ENCODE results near the gene MEX3B.

MEX3B gene

GRCh38 chr15:82086243-82086995 lies 40.6 kb upstream of the MEX3B start:
- Histone ChIP-seq H3K9me3 (ENCODE audit: control insufficient read depth, insufficient read depth, low read depth, low read length) (no peaks in the 10 kb centered on the region), H3K27ac (ENCODE audit: extremely low read depth, low read depth, low read length) (no peak overlapping the region), H3K36me3 (ENCODE audit: control insufficient read depth in 2 of 2, insufficient read depth in 1 of 2, low read length in 2 of 2) (no peaks in the 10 kb centered on the region), H3K4me3 (ENCODE audit: low read depth, low read length) (no peak overlapping the region), H3K4me1 (ENCODE audit: control insufficient read depth, insufficient read depth, low read length) (peaks cover 7% of the 10 kb centered on the region; the same call in 1 of the 2 replicates)
- ChIA-PET CTCF (interaction anchor here (0.6 to 2.1 kb wide), 3 partner anchors 22 to 487 kb away, joined by 3 to 4 read pairs (median 4); no protein-coding TSS in a partner anchor), POLR2A (no interaction called here)
- TF ChIP-seq ZBTB49 (tag by site-specific recombination; IDR thresholded peaks at IDR 0.05; ENCODE audit: low read depth) = no peak
- TF ChIP-seq ZNF335 (tag by site-specific recombination; conservative IDR thresholded peaks at IDR 0.05) = no peak
- TF ChIP-seq ZNF16 (tag by site-specific recombination; IDR thresholded peaks at IDR 0.05; ENCODE audit: low read depth) = no peak
- TF ChIP-seq, protein P1, sequence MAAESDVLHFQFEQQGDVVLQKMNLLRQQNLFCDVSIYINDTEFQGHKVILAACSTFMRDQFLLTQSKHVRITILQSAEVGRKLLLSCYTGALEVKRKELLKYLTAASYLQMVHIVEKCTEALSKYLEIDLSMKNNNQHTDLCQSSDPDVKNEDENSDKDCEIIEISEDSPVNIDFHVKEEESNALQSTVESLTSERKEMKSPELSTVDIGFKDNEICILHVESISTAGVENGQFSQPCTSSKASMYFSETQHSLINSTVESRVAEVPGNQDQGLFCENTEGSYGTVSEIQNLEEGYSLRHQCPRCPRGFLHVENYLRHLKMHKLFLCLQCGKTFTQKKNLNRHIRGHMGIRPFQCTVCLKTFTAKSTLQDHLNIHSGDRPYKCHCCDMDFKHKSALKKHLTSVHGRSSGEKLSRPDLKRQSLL (tag by site-specific recombination; IDR thresholded peaks at IDR 0.05) = no peak
- TF ChIP-seq ZNF221 (tag by site-specific recombination; IDR thresholded peaks at IDR 0.05; ENCODE audit: borderline replicate concordance) = no peak
- no peak for TF ChIP-seq ZNF596 (tag by site-specific recombination; IDR thresholded peaks at IDR 0.05)
- TF ChIP-seq ZNF621 (tag by site-specific recombination; IDR thresholded peaks at IDR 0.05) = no peak
- no peak for TF ChIP-seq MEIS1 (CRISPR knock-in tag; IDR thresholded peaks at IDR 0.05; ENCODE audit: borderline replicate concordance)
- TF ChIP-seq, protein P2, sequence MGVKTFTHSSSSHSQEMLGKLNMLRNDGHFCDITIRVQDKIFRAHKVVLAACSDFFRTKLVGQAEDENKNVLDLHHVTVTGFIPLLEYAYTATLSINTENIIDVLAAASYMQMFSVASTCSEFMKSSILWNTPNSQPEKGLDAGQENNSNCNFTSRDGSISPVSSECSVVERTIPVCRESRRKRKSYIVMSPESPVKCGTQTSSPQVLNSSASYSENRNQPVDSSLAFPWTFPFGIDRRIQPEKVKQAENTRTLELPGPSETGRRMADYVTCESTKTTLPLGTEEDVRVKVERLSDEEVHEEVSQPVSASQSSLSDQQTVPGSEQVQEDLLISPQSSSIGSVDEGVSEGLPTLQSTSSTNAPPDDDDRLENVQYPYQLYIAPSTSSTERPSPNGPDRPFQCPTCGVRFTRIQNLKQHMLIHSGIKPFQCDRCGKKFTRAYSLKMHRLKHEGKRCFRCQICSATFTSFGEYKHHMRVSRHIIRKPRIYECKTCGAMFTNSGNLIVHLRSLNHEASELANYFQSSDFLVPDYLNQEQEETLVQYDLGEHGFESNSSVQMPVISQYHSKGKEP (tag by site-specific recombination; IDR thresholded peaks at IDR 0.05) = no peak
- TF ChIP-seq ZNF610 (tag by site-specific recombination; IDR thresholded peaks at IDR 0.05; ENCODE audit: borderline replicate concordance) = no peak
- no peak for TF ChIP-seq ZNF114 (tag by site-specific recombination; IDR thresholded peaks at IDR 0.05)
- no peak for TF ChIP-seq SCRT1 (tag by site-specific recombination; IDR thresholded peaks at IDR 0.05; ENCODE audit: borderline replicate concordance)
- TF ChIP-seq, protein P3, sequence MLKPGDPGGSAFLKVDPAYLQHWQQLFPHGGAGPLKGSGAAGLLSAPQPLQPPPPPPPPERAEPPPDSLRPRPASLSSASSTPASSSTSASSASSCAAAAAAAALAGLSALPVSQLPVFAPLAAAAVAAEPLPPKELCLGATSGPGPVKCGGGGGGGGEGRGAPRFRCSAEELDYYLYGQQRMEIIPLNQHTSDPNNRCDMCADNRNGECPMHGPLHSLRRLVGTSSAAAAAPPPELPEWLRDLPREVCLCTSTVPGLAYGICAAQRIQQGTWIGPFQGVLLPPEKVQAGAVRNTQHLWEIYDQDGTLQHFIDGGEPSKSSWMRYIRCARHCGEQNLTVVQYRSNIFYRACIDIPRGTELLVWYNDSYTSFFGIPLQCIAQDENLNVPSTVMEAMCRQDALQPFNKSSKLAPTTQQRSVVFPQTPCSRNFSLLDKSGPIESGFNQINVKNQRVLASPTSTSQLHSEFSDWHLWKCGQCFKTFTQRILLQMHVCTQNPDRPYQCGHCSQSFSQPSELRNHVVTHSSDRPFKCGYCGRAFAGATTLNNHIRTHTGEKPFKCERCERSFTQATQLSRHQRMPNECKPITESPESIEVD (tag by site-specific recombination; IDR thresholded peaks at IDR 0.05) = no peak
- no peak for TF ChIP-seq ZNF664 (tag by site-specific recombination; IDR thresholded peaks at IDR 0.05)
- no peak for TF ChIP-seq ZNF266 (tag by site-specific recombination; IDR thresholded peaks at IDR 0.05; ENCODE audit: low read depth)
- TF ChIP-seq ZFP37 (tag by site-specific recombination; IDR thresholded peaks at IDR 0.05) = no peak
- no peak for TF ChIP-seq FEZF1 (tag by site-specific recombination; IDR thresholded peaks at IDR 0.05)
- no peak for TF ChIP-seq ZNF404 (tag by site-specific recombination; IDR thresholded peaks at IDR 0.05)

Data from HEK293 (cell line).